Panc1 (cell line): ENCODE data around the gene JMJD4. TPM values are rescaled to one million over a fixed set of nuclear protein-coding genes. Genes with fewer than 3 reads are reported as not detected.
A peak's percentile ranks its signal among the peaks of the same experiment; 100 is the strongest.

ENCODE experiments used
- ATAC-seq: fragments of 200-7000 bp; cut with Tn5 transposase; 2 replicates; pipeline ENCODE4 v1.9.1; 2020; ENCODE audit warnings: mild to moderate bottlenecking, moderate library complexity
- BruUV-seq: library from RNA; stranded (reverse); fragments of 400-500 nt; replicated peaks from 2 replicates; lab custom pipeline; 2021; lab: Mats Ljungman, UMichigan
- CTCF ChIA-PET: fragments of 300-600 bp; sonication (Branson Sonifier 250); formaldehyde crosslinking; loops from one replicate; lab custom pipeline; 2022; ENCODE audit warnings: antibody characterized with exemption; lab: Charles Lee
- POLR2A ChIA-PET: fragments of 300-600 bp; sonication (Branson Sonifier 250); formaldehyde crosslinking; loops from one replicate; lab custom pipeline; 2022; ENCODE audit warnings: antibody characterized with exemption; lab: Charles Lee
- DNase-seq: peaks from one replicate; pipeline ENCODE4 v3.0.0-alpha.2; 2010; ENCODE audit warnings: low read depth, low spot score
- H3K27ac ChIP-seq: 2 replicates; pipeline ENCODE4 v1.5.1; 2011; ENCODE audit warnings: mild to moderate bottlenecking, low read length, inconsistent platforms
- H3K27me3 ChIP-seq: fragments of 200-500 bp; sonication (Bioruptor generic); 2 replicates; pipeline ENCODE4 v1.6.0; 2014; ENCODE audit warnings: low read length, inconsistent platforms; ENCODE audit not compliant: control insufficient read depth, insufficient read depth
- H3K36me3 ChIP-seq: fragments of 200-500 bp; sonication (Bioruptor generic); 2 replicates; pipeline ENCODE4 v1.5.1; 2014; ENCODE audit warnings: inconsistent platforms, mild to moderate bottlenecking, low read length, moderate library complexity; ENCODE audit not compliant: control insufficient read depth, insufficient read depth
- H3K4me1 ChIP-seq: 2 replicates; pipeline ENCODE4 v1.5.1; 2011; ENCODE audit warnings: inconsistent platforms, mild to moderate bottlenecking, low read length, moderate library complexity; ENCODE audit not compliant: control insufficient read depth, insufficient read depth
- H3K4me3 ChIP-seq, 2 experiments: 2 replicates each; pipeline ENCODE4 v1.5.1; 2011 to 2012; ENCODE audit warnings: low read depth in 2 of 2, low read length in 2 of 2, mild to moderate bottlenecking in 2 of 2, inconsistent platforms in 1 of 2, moderate library complexity in 1 of 2
- H3K9me3 ChIP-seq: fragments of 200-500 bp; sonication (Bioruptor generic); 2 replicates; pipeline ENCODE4 v1.5.1; 2014; ENCODE audit warnings: low read depth, mild to moderate bottlenecking, inconsistent platforms, low read length, moderate library complexity; ENCODE audit not compliant: control insufficient read depth, insufficient read depth
- CTCF ChIP-seq: fragments of 450-650 bp; IDR thresholded peaks from 2 replicates; pipeline ENCODE4 v1.5.1; 2017; ENCODE audit warnings: mild to moderate bottlenecking
- POLR2AphosphoS5 ChIP-seq: IDR thresholded peaks from 2 replicates; pipeline ENCODE4 v1.6.1; 2012; ENCODE audit warnings: mild to moderate bottlenecking, low read depth, low read length, moderate library complexity
- REST ChIP-seq, 2 experiments: IDR thresholded peaks; 2 replicates each; pipeline ENCODE4 v1.6.1; 2011 to 2012; ENCODE audit warnings: low read depth in 2 of 2, control low read depth in 1 of 2, low read length in 1 of 2, mild to moderate bottlenecking in 1 of 2, moderate library complexity in 1 of 2; ENCODE audit not compliant: insufficient read depth in 1 of 2
- SIN3A ChIP-seq: IDR thresholded peaks from 2 replicates; pipeline ENCODE4 v1.6.1; 2012; ENCODE audit warnings: low read depth, mild to moderate bottlenecking, low read length, moderate library complexity, borderline replicate concordance; ENCODE audit not compliant: insufficient read depth
- TCF7L2 ChIP-seq: IDR thresholded peaks from 2 replicates; pipeline ENCODE4 v1.6.1; 2011; ENCODE audit warnings: mild to moderate bottlenecking, low read depth, low read length, inconsistent platforms
- in situ Hi-C: cut with HindIII; loops from 2 replicates; pipeline ENCODE4 v1.10.0; 2016; ENCODE audit warnings: low sequenced_read_pairs, low pct_unique_long_range_greater_than_20kb
- intact Hi-C: fragments of 100-400 bp; cut with micrococcal nuclease; formaldehyde crosslinking; loops from one replicate; pipeline ENCODE4 v1.10.0; 2022; ENCODE audit not compliant: unreplicated experiment
- total RNA-seq: library from RNA; stranded (reverse); gene quantifications from one replicate; pipeline ENCODE4 v1.2.1, GENCODE V29; 2021; ENCODE audit not compliant: unreplicated experiment

The JMJD4 gene
- total RNA-seq, 1 experiment from 2014 or later, result 27.7 TPM

- POLR2A ChIA-PET, result no interaction called here
- DNase-seq (no peak), ATAC-seq (no peak)
- no TSS peak for BruUV-seq
- H3K27me3 ChIP-seq, result no peaks in the 10 kb centered on the region
- CTCF ChIA-PET, result interaction anchor here (0.6 kb wide), 1 partner anchor 148 kb away, joined by 3 read pairs; no protein-coding TSS in a partner anchor
- TF ChIP-seq POLR2AphosphoS5, result no peak
- no peak for TF ChIP-seq CTCF
- no peak for TF ChIP-seq REST (IDR thresholded peaks at IDR 0.05; ENCODE audit: insufficient read depth in 1 of 2, low read depth in 2 of 2, low read length in 1 of 2)
- TF ChIP-seq TCF7L2, result no peak
- no peak for TF ChIP-seq SIN3A
- H3K4me3 ChIP-seq, result no peak overlapping the region
- in situ Hi-C loops (no loop called here), intact Hi-C loops (no loop called here)
- H3K27ac ChIP-seq, result peak overlapping the region; percentile 48; the same call in 1 of the 2 replicates
- peaks cover 9% of the 10 kb centered on the region; the same call in 1 of the 2 replicates for H3K36me3 ChIP-seq
- H3K9me3 ChIP-seq, result no peaks in the 10 kb centered on the region
- H3K4me1 ChIP-seq, result peaks cover 57% of the 10 kb centered on the region
Measured at GRCh38 chr1:227757781-227758180, 22.7 kb upstream of the JMJD4 start.

- intact Hi-C loops (no loop called here), in situ Hi-C loops (no loop called here)
- no TSS peak for BruUV-seq
- Histone ChIP-seq H3K4me3 (no peak overlapping the region), H3K27me3 (no peaks in the 10 kb centered on the region), H3K9me3 (no peaks in the 10 kb centered on the region), H3K4me1 (peaks cover 46% of the 10 kb centered on the region), H3K27ac (no peak overlapping the region), H3K36me3 (peaks cover 9% of the 10 kb centered on the region; the same call in 1 of the 2 replicates)
- DNase-seq, result no peak
- ATAC-seq, result no peak
- TF ChIP-seq SIN3A (no peak), TCF7L2 (no peak), REST (IDR thresholded peaks at IDR 0.05; ENCODE audit: insufficient read depth in 1 of 2, low read depth in 2 of 2, low read length in 1 of 2) (no peak), POLR2AphosphoS5 (no peak), CTCF (no peak)
- ChIA-PET POLR2A (no interaction called here), CTCF (interaction anchor here (0.7 kb wide), 1 partner anchor 197 kb away, joined by 3 read pairs; no protein-coding TSS in a partner anchor)
Measured at GRCh38 chr1:227756172-227756959, 21.3 kb upstream of the JMJD4 start.
